Kidney (tissue), 14 donors: ENCODE measurements around the gene LDOC1. TPM values are rescaled to one million over a fixed set of nuclear protein-coding genes. Genes with fewer than 3 reads are reported as not detected.

Experiments used
- DNase-seq, 5 donors: peaks; one replicate each; pipeline ENCODE4 v3.0.0-alpha.2; 2013 to 2020
- FAIRE-seq: peaks from 2 replicates; lab custom pipeline; 2012; peaks lifted over from hg19 to GRCh38; lab: Jason Lieb, UNC
- H3K27ac ChIP-seq, 2 donors: one replicate each; pipeline ENCODE4 v1.7.0; 2013; ENCODE audit warnings: low read depth in 2 of 2, low read length in 2 of 2, inconsistent platforms in 1 of 2
- H3K27me3 ChIP-seq: one replicate; pipeline ENCODE4 v1.7.1; 2013; ENCODE audit warnings: low read length, inconsistent platforms; ENCODE audit not compliant: control insufficient read depth, insufficient read depth
- H3K36me3 ChIP-seq, 3 donors: one replicate each; pipeline versions ENCODE4 v1.7.0 to v1.7.1; 2013; ENCODE audit warnings: low read length in 3 of 3, control low read depth in 1 of 3, inconsistent platforms in 1 of 3; ENCODE audit not compliant: insufficient read depth in 3 of 3, control insufficient read depth in 2 of 3
- H3K4me1 ChIP-seq, 3 donors: one replicate each; pipeline versions ENCODE4 v1.7.0 to v1.7.1; 2013; ENCODE audit warnings: low read length in 3 of 3, inconsistent platforms in 1 of 3, low read depth in 1 of 3; ENCODE audit not compliant: control insufficient read depth in 2 of 3, insufficient read depth in 2 of 3
- H3K4me3 ChIP-seq, 3 donors: one replicate each; pipeline versions ENCODE4 v1.7.0 to v1.8.1; 2013; ENCODE audit warnings: low read length in 3 of 3, control low read depth in 1 of 3, inconsistent platforms in 1 of 3
- H3K9ac ChIP-seq, 3 donors: one replicate each; pipeline versions ENCODE4 v1.7.0 to v1.7.1; 2013; ENCODE audit warnings: low read length in 3 of 3, control low read depth in 1 of 3, inconsistent platforms in 1 of 3
- H3K9me3 ChIP-seq, 3 donors: one replicate each; pipeline versions ENCODE4 v1.7.0 to v1.7.1; 2013; ENCODE audit warnings: low read length in 3 of 3, control low read depth in 1 of 3, inconsistent platforms in 1 of 3; ENCODE audit not compliant: control insufficient read depth in 2 of 3, insufficient read depth in 1 of 3
- CTCF ChIP-seq: IDR thresholded peaks from 3 replicates; pipeline ENCODE4 v1.5.1; 2012; ENCODE audit warnings: mild to moderate bottlenecking, moderate library complexity, borderline replicate concordance; ENCODE audit not compliant: insufficient read depth; ENCODE audit errors: extremely low read depth
- intact Hi-C: fragments of 100-400 bp; cut with DNase I; formaldehyde crosslinking; loops from one replicate; pipeline ENCODE4 v1.11.1; 2022
- polyA plus RNA-seq: library from polyadenylated mRNA; stranded (reverse); fragments of 350-450 nt; fragmentation: Illumina TruSeq; extraction: RNeasy Lipid Tissue Mini Kit (QIAGEN cat#74804); gene quantifications from one replicate; pipeline ENCODE4 v1.2.3, GENCODE V29; 2014; ENCODE audit warnings: low read depth, low replicate concordance; ENCODE audit not compliant: insufficient read depth
- total RNA-seq: library from RNA; stranded (reverse); fragmentation: NEBNext Ultra II Directional; extraction: Animal tissue kit (Norgen Biotek cat#: 25700); gene quantifications from one replicate; pipeline ENCODE4 v1.2.1, GENCODE V29; 2021
- donor health status: control.
- donor health status: control.
- donor health status: control.
- donor health status: control.
- donor health status: control.
- donor health status: DM: yes; HTN: yes; CAD: no.
- donor health status: Normal renal cell carcinoma (clear cell type).

The LDOC1 gene
- total and polyA plus RNA-seq, 2 donors from 2014 or later = 49.0 to 52.8 TPM

DNA sequence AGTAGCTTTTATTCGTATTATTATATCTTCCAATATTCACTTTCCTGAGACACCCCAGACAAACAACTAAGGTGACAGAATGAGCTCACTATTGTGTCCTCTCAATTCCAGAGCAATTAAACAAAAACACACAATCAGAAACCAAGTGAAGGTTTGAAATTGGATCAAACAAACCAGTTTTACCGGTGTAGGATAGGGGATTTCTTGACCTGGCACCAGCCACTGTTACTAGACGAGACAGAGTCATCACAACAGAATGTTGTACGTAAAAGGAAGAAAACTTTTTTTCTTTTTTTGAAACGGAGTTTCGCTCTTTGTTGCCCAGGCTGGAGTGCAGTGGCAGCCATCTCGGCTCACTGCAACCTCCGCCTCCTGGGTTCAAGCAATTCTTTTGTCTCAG, 43.7 kb downstream of the LDOC1 start:
- Histone ChIP-seq H3K4me1 (no peaks in the 10 kb centered on the region), H3K27ac (no peak overlapping the region), H3K9ac (no peak overlapping the region), H3K4me3 (no peak overlapping the region), H3K36me3 (no peaks in the 10 kb centered on the region), H3K27me3 (no peaks in the 10 kb centered on the region), H3K9me3 (no peaks in the 10 kb centered on the region)
- FAIRE-seq (no peak), DNase-seq (no peak)
- no peak for TF ChIP-seq CTCF
- intact Hi-C loops = no loop called here

- intact Hi-C loops = no loop called here
- FAIRE-seq = no peak
- Histone ChIP-seq H3K27ac (no peak overlapping the region), H3K4me1 (no peaks in the 10 kb centered on the region), H3K9me3 (no peaks in the 10 kb centered on the region), H3K9ac (no peak overlapping the region), H3K36me3 (no peaks in the 10 kb centered on the region), H3K4me3 (no peak overlapping the region), H3K27me3 (no peaks in the 10 kb centered on the region)
- TF ChIP-seq CTCF = no peak
- DNase-seq = no peak
These were observed 49.8 kb downstream of the LDOC1 start for GRCh38 chrX:141127146-141127545.

Other genes with a start within 250 kb of the LDOC1 start
- gene SPANXB1, start 174.5 kb downstream of the LDOC1 start, total RNA-seq = not detected
- not detected for gene SPANXB1, start 174.5 kb downstream of the LDOC1 start, polyA plus RNA-seq
- not detected for gene SPANXC, start 65.4 kb upstream of the LDOC1 start, total RNA-seq
- not detected for gene SPANXC, start 65.4 kb upstream of the LDOC1 start, polyA plus RNA-seq